B cell (primary cell): ENCODE results near the gene DIAPH1. TPM values are rescaled to one million over a fixed set of nuclear protein-coding genes. Genes with fewer than 3 reads are reported as not detected.
A peak's percentile ranks its signal among the peaks of the same experiment; 100 is the strongest.

Experiments
- ATAC-seq: fragments of 200-7000 bp; cut with Tn5 transposase; one replicate; pipeline ENCODE4 v1.10.0; 2021; ENCODE audit warnings: low read depth, mild to moderate bottlenecking, moderate number of reproducible peaks, moderate library complexity
- CTCF ChIA-PET: fragments of 350-600 bp; sonication (Branson Sonifier 250); formaldehyde crosslinking; loops from one replicate; lab custom pipeline; 2021; ENCODE audit warnings: antibody characterized with exemption, inconsistent platforms; lab: Charles Lee
- POLR2A ChIA-PET: fragments of 350-600 bp; sonication (Branson Sonifier 250); formaldehyde crosslinking; loops from one replicate; lab custom pipeline; 2021; ENCODE audit warnings: antibody characterized with exemption; lab: Charles Lee
- DNase-seq: peaks from one replicate; pipeline ENCODE4 v3.0.0; 2013
- H2AFZ ChIP-seq: 2 replicates; pipeline ENCODE4 v1.6.1; 2012; ENCODE audit warnings: mild to moderate bottlenecking, low read depth, low read length; ENCODE audit not compliant: insufficient read depth, poor library complexity, severe bottlenecking
- H3K27ac ChIP-seq, 2 donors: 1 replicate in 1 of 2; 2 replicates in 1 of 2; pipeline ENCODE4 v1.5.1; 2012 to 2013; ENCODE audit warnings: low read length in 2 of 2, mild to moderate bottlenecking in 2 of 2, moderate library complexity in 1 of 2
- H3K27me3 ChIP-seq, 4 experiments: fragments of 200-600 bp in 1 of 4; sonication (generic) in 1 of 4; replicated peaks in 1 of 4; 1 replicate in 2 of 4; 2 replicates in 2 of 4; pipeline versions ENCODE4 v1.6.1 to v1.7.0; 2013 to 2016; ENCODE audit warnings: low read length in 3 of 4, mild to moderate bottlenecking in 2 of 4, mixed read lengths in 1 of 4, moderate library complexity in 1 of 4; ENCODE audit not compliant: insufficient read depth in 4 of 4, control insufficient read depth in 3 of 4; ENCODE audit errors: control extremely low read depth in 1 of 4
- H3K36me3 ChIP-seq, 2 experiments: replicated peaks in 1 of 2; 1 replicate in 1 of 2; 2 replicates in 1 of 2; pipeline versions ENCODE4 v1.6.1 to v1.7.1; 2013; ENCODE audit warnings: low read length in 1 of 2; ENCODE audit not compliant: insufficient read depth in 2 of 2, control insufficient read depth in 1 of 2; ENCODE audit errors: control extremely low read depth in 1 of 2, extremely low read depth in 1 of 2
- H3K4me1 ChIP-seq, 2 donors: fragments of 200-600 bp in 1 of 2; sonication (generic) in 1 of 2; 1 replicate in 1 of 2; 2 replicates in 1 of 2; pipeline versions ENCODE4 v1.5.1 to v1.6.1; 2013 to 2017; ENCODE audit warnings: low read length in 2 of 2; ENCODE audit not compliant: control insufficient read depth in 2 of 2, insufficient read depth in 2 of 2
- H3K4me2 ChIP-seq: replicated peaks from 2 replicates; pipeline ENCODE3; 2012; ENCODE audit warnings: mild to moderate bottlenecking, low read depth, low read length; ENCODE audit not compliant: poor library complexity, severe bottlenecking
- H3K4me3 ChIP-seq, 5 experiments: fragments of 200-600 bp in 1 of 5; sonication (generic) in 1 of 5; 1 replicate in 3 of 5; 2 replicates in 2 of 5; pipeline versions ENCODE4 v1.5.1 to v1.7.0; 2011 to 2016; ENCODE audit warnings: low read length in 4 of 5, mild to moderate bottlenecking in 4 of 5, low read depth in 2 of 5, control low read depth in 1 of 5, moderate library complexity in 1 of 5; ENCODE audit not compliant: insufficient read depth in 1 of 5; ENCODE audit errors: control extremely low read depth in 1 of 5, extremely low read depth in 1 of 5
- H3K79me2 ChIP-seq: fragments of 200-600 bp; sonication (generic); one replicate; pipeline ENCODE4 v1.6.0; 2016; ENCODE audit warnings: low read length; ENCODE audit not compliant: control insufficient read depth, insufficient read depth
- H3K9ac ChIP-seq: fragments of 200-600 bp; sonication (generic); 2 replicates; pipeline ENCODE4 v1.6.1; 2017; ENCODE audit warnings: mild to moderate bottlenecking, low read length, moderate library complexity
- H3K9me3 ChIP-seq, 3 donors: one replicate each; pipeline versions ENCODE4 v1.6.1 to v1.7.1; 2013; ENCODE audit warnings: low read length in 2 of 3; ENCODE audit not compliant: control insufficient read depth in 2 of 3, insufficient read depth in 1 of 3; ENCODE audit errors: control extremely low read depth in 1 of 3
- H4K20me1 ChIP-seq: 2 replicates; pipeline ENCODE4 v1.6.0; 2012; ENCODE audit warnings: mild to moderate bottlenecking, low read length; ENCODE audit not compliant: insufficient read depth, control insufficient read depth, poor library complexity, severe bottlenecking
- H3K27ac Mint-ChIP-seq: one replicate; pipeline ENCODE4 v1.8.0; 2021; ENCODE audit warnings: mixed read lengths
- H3K27me3 Mint-ChIP-seq: one replicate; pipeline ENCODE4 v1.8.0; 2021; ENCODE audit warnings: mixed read lengths
- H3K4me1 Mint-ChIP-seq: one replicate; pipeline ENCODE4 v1.8.0; 2021; ENCODE audit warnings: mixed read lengths
- H3K4me3 Mint-ChIP-seq: one replicate; pipeline ENCODE4 v1.8.0; 2021; ENCODE audit warnings: mixed read lengths
- H3K9me3 Mint-ChIP-seq: one replicate; pipeline ENCODE4 v1.8.0; 2022; ENCODE audit warnings: mixed read lengths; ENCODE audit not compliant: insufficient read depth
- CTCF ChIP-seq: fragments of 200-600 bp; IDR thresholded peaks from one replicate; pipeline ENCODE4 v1.8.0; 2022; ENCODE audit warnings: antibody characterized with exemption, mild to moderate bottlenecking
- EZH2 ChIP-seq: IDR thresholded peaks from 2 replicates; pipeline ENCODE4 v1.6.1; 2012; ENCODE audit warnings: borderline replicate concordance, low read depth, mild to moderate bottlenecking, moderate library complexity, low read length; ENCODE audit not compliant: insufficient read depth, poor library complexity, severe bottlenecking
- WGBS: methylation state at CpG from one replicate; pipeline ENCODE4 v1.1.5; 2013; ENCODE audit warnings: missing lambda C conversion rate; ENCODE audit not compliant: insufficient coverage; 5-methylcytosine and 5-hydroxymethylcytosine counted together
- intact Hi-C: fragments of 100-400 bp; cut with micrococcal nuclease; formaldehyde crosslinking; loops from one replicate; pipeline ENCODE4 v1.10.0; 2022
- polyA plus RNA-seq: library from polyadenylated mRNA; depleted of rRNA; stranded (reverse); fragments of >200 nt; gene quantifications from 2 replicates; pipeline ENCODE4 v1.2.3, GENCODE V29; 2012
- total RNA-seq, 2 donors: library from RNA; stranded (reverse); fragments of 120-200 nt in 1 of 2; gene quantifications; 1 replicate in 1 of 2; 2 replicates in 1 of 2; pipeline versions ENCODE4 v1.2.3 to v1.2.4, GENCODE V29; 2013 to 2022

DIAPH1 gene
- total and polyA plus RNA-seq, 2 donors (not counting 1 experiment from before 2014, with no cell fraction given), result 59.7 to 113 TPM

GRCh38 chr5:141646026-141646425 lies 27.2 kb upstream of the DIAPH1 start:
- intact Hi-C loops, result no loop called here
- peaks cover 17% of the 10 kb centered on the region for H3K4me1 Mint-ChIP-seq
- TF ChIP-seq CTCF, result no peak
- TF ChIP-seq EZH2, result no peak
- ChIA-PET POLR2A (no interaction called here), CTCF (interaction anchor here (1.2 to 2.7 kb wide), 3 partner anchors 8 to 315 kb away, joined by 5 to 6 read pairs (median 5); partner anchors contain the start of genes HDAC3 and RELL2)
- no peak overlapping the region for H3K27ac ChIP-seq
- peaks cover 7% of the 10 kb centered on the region for H3K79me2 ChIP-seq
- H3K36me3 ChIP-seq, result peaks cover 11 to 51% of the 10 kb centered on the region in 2 experiments
- no peak overlapping the region for H3K4me3 Mint-ChIP-seq
- H4K20me1 ChIP-seq, result no peaks in the 10 kb centered on the region
- H3K27me3 Mint-ChIP-seq, result no peaks in the 10 kb centered on the region
- peak overlapping the region; percentile 50 for H3K27ac Mint-ChIP-seq
- H3K4me2 ChIP-seq, result no peak overlapping the region
- no peak overlapping the region for H3K9ac ChIP-seq
- ATAC-seq (no peak), DNase-seq (no peak)
- no peaks in the 10 kb centered on the region for H3K27me3 ChIP-seq
- H2AFZ ChIP-seq, result no peak overlapping the region
- peaks cover 8 to 15% of the 10 kb centered on the region in 2 donors for H3K4me1 ChIP-seq
- H3K4me3 ChIP-seq, result no peak overlapping the region
- H3K9me3 Mint-ChIP-seq, result no peaks in the 10 kb centered on the region
- WGBS, result 98% methylated on average over 5 of the region's 6 CpGs
- no peaks in the 10 kb centered on the region for H3K9me3 ChIP-seq

- Histone ChIP-seq H3K27ac (no peak overlapping the region), H4K20me1 (no peaks in the 10 kb centered on the region), H3K9ac (no peak overlapping the region), H3K4me3 (no peak overlapping the region), H3K4me1 (peaks cover 7 to 11% of the 10 kb centered on the region in 2 donors), H3K4me2 (no peak overlapping the region), H3K9me3 (no peaks in the 10 kb centered on the region), H3K27me3 (no peaks in the 10 kb centered on the region), H2AFZ (no peak overlapping the region), H3K36me3 (peaks cover 7 to 41% of the 10 kb centered on the region in 2 experiments), H3K79me2 (peaks cover 7% of the 10 kb centered on the region)
- H3K9me3 Mint-ChIP-seq, result no peaks in the 10 kb centered on the region
- no peak for TF ChIP-seq EZH2
- ChIA-PET CTCF (interaction anchor here (1.4 to 2.2 kb wide), 3 partner anchors 18 to 50 kb away, joined by 4 to 6 read pairs (median 4); no protein-coding TSS in a partner anchor), POLR2A (no interaction called here)
- intact Hi-C loops, result no loop called here
- H3K27me3 Mint-ChIP-seq, result no peaks in the 10 kb centered on the region
- DNase-seq (no peak), ATAC-seq (no peak)
- H3K4me1 Mint-ChIP-seq, result peaks cover 7% of the 10 kb centered on the region
- H3K27ac Mint-ChIP-seq, result no peak overlapping the region
- H3K4me3 Mint-ChIP-seq, result no peak overlapping the region
- WGBS, result 100% methylated on average over 2 of the region's 2 CpGs
Measured at GRCh38 chr5:141641634-141642267, 23.0 kb upstream of the DIAPH1 start.
